IPS-15b (cell line): ENCODE data around the gene PLA2G2A.
A peak's percentile ranks its signal among the peaks of the same experiment; 100 is the strongest.
"Not testable (repeated sequence)": the region's sequence is repeated elsewhere in the genome, so short reads cannot be mapped to it uniquely, and the experiment has no call there.

Experiments
- H3K27me3 ChIP-seq: one replicate; pipeline ENCODE4 v1.6.1; 2013; ENCODE audit warnings: low read length; ENCODE audit not compliant: control insufficient read depth, insufficient read depth
- H3K36me3 ChIP-seq: one replicate; pipeline ENCODE4 v1.6.1; 2013; ENCODE audit warnings: low read length; ENCODE audit not compliant: control insufficient read depth, insufficient read depth
- H3K4me1 ChIP-seq: one replicate; pipeline ENCODE4 v1.6.1; 2013; ENCODE audit warnings: mild to moderate bottlenecking, low read length; ENCODE audit not compliant: control insufficient read depth, insufficient read depth
- H3K4me3 ChIP-seq: one replicate; pipeline ENCODE4 v1.5.1; 2013; ENCODE audit warnings: low read depth, low read length
- H3K9ac ChIP-seq: one replicate; pipeline ENCODE4 v1.6.1; 2013; ENCODE audit warnings: low read depth, mild to moderate bottlenecking, low read length
- H3K9me3 ChIP-seq: one replicate; pipeline ENCODE4 v1.6.1; 2013; ENCODE audit warnings: mild to moderate bottlenecking, low read length; ENCODE audit not compliant: control insufficient read depth, insufficient read depth

The PLA2G2A gene

GRCh38 chr1:19979494-19979977 is at the start of gene PLA2G2A:
Gene PLA2G2A, minus strand, starts transcription at chr1:19979618. Its CDS starts 845 bp downstream, at chr1:19978773.
- Histone ChIP-seq H3K9me3 (no peaks in the 10 kb centered on the region), H3K4me1 (peaks cover 11% of the 10 kb centered on the region), H3K36me3 (no peaks in the 10 kb centered on the region), H3K9ac (no peak within 1 kb of the TSS), H3K4me3 (peak within 1 kb of the TSS; percentile 4), H3K27me3 (no peaks in the 10 kb centered on the region)

GRCh38 chr1:20028726-20029125 is 49.3 kb upstream of the PLA2G2A start:
- H3K4me1 ChIP-seq: no peaks in the 10 kb centered on the region
- no peak overlapping the region for H3K4me3 ChIP-seq

GRCh38 chr1:20028125-20028524 is 48.7 kb upstream of the PLA2G2A start:
- no peaks in the 10 kb centered on the region for H3K36me3 ChIP-seq
- no peak overlapping the region for H3K4me3 ChIP-seq
- no peaks in the 10 kb centered on the region for H3K4me1 ChIP-seq
- no peaks in the 10 kb centered on the region for H3K9me3 ChIP-seq
- H3K27me3 ChIP-seq: no peaks in the 10 kb centered on the region
- no peak overlapping the region for H3K9ac ChIP-seq

More at GRCh38 chr1:20028726-20029125, 49.3 kb upstream of the PLA2G2A start:
- Histone ChIP-seq H3K9me3 (no peaks in the 10 kb centered on the region), H3K27me3 (no peaks in the 10 kb centered on the region), H3K36me3 (no peaks in the 10 kb centered on the region), H3K9ac (no peak overlapping the region)

GRCh38 chr1:20017741-20018140 is 38.3 kb upstream of the PLA2G2A start:
- no peak overlapping the region for H3K9ac ChIP-seq
- H3K4me3 ChIP-seq: no peak overlapping the region
- no peaks in the 10 kb centered on the region for H3K9me3 ChIP-seq
- no peaks in the 10 kb centered on the region for H3K27me3 ChIP-seq
- H3K4me1 ChIP-seq: no peaks in the 10 kb centered on the region
- no peaks in the 10 kb centered on the region for H3K36me3 ChIP-seq

DNA sequence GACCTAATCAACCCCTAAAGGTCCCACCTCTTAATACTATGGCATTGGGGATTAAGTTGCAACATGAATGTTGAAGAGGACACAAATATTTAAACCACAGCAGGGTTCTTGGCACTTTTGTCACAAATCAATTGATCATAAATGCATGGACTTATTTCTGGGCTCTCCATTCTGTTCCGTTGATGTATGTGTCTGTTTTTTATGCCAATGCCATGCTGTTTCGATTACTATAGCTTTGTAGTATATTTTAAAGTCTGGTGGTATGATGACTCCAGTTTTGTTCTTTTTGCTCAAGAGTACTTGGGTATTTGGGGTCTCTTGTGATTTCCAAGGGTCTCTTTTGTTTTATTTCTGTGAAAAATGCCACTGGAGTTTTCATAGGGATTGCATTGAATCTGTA is 34.7 kb upstream of the PLA2G2A start:
- Histone ChIP-seq H3K9me3 (no peaks in the 10 kb centered on the region), H3K27me3 (no peaks in the 10 kb centered on the region)

GRCh38 chr1:20010016-20010415 is 30.6 kb upstream of the PLA2G2A start:
- H3K4me1 ChIP-seq: no peaks in the 10 kb centered on the region
- no peak overlapping the region for H3K9ac ChIP-seq
- no peaks in the 10 kb centered on the region for H3K36me3 ChIP-seq
- H3K4me3 ChIP-seq: no peak overlapping the region
- no peaks in the 10 kb centered on the region for H3K9me3 ChIP-seq
- no peaks in the 10 kb centered on the region for H3K27me3 ChIP-seq

More for the DNA sequence above, 34.7 kb upstream of the PLA2G2A start:
- Histone ChIP-seq H3K4me1 (no peaks in the 10 kb centered on the region), H3K9ac (no peak overlapping the region), H3K4me3 (no peak overlapping the region), H3K36me3 (no peaks in the 10 kb centered on the region)

- no peaks in the 10 kb centered on the region for H3K27me3 ChIP-seq
- no peaks in the 10 kb centered on the region for H3K36me3 ChIP-seq
- H3K4me1 ChIP-seq: no peaks in the 10 kb centered on the region
- no peaks in the 10 kb centered on the region for H3K9me3 ChIP-seq
- H3K4me3 ChIP-seq: no peak overlapping the region
- no peak overlapping the region for H3K9ac ChIP-seq
Observed at GRCh38 chr1:20009212-20009611, 29.8 kb upstream of the PLA2G2A start.

- Histone ChIP-seq H3K4me1 (no peaks in the 10 kb centered on the region), H3K9ac (no peak overlapping the region), H3K4me3 (no peak overlapping the region), H3K36me3 (no peaks in the 10 kb centered on the region), H3K27me3 (no peaks in the 10 kb centered on the region), H3K9me3 (no peaks in the 10 kb centered on the region)
Observed at GRCh38 chr1:20008391-20008841, 29.0 kb upstream of the PLA2G2A start.

GRCh38 chr1:19998823-19999222 is 19.4 kb upstream of the PLA2G2A start:
- not testable (repeated sequence) for H3K27me3 ChIP-seq, H3K4me3 ChIP-seq, H3K4me1 ChIP-seq, H3K9ac ChIP-seq
- Histone ChIP-seq H3K9me3 (peaks cover 17% of the 10 kb centered on the region), H3K36me3 (peaks cover 12% of the 10 kb centered on the region)

- no peaks in the 10 kb centered on the region for H3K27me3 ChIP-seq
- peak overlapping the region; percentile 0 for H3K4me3 ChIP-seq
- H3K36me3 ChIP-seq: peaks cover 6% of the 10 kb centered on the region
- no peak overlapping the region for H3K9ac ChIP-seq
- peaks cover 9% of the 10 kb centered on the region for H3K9me3 ChIP-seq
- H3K4me1 ChIP-seq: peaks cover 20% of the 10 kb centered on the region
Observed at GRCh38 chr1:19990689-19991088, 11.3 kb upstream of the PLA2G2A start.

- peaks cover 20% of the 10 kb centered on the region for H3K4me1 ChIP-seq
- not testable (repeated sequence) for H3K4me3 ChIP-seq, H3K9me3 ChIP-seq, H3K27me3 ChIP-seq, H3K9ac ChIP-seq, H3K36me3 ChIP-seq
Observed at GRCh38 chr1:19990182-19990582, 10.8 kb upstream of the PLA2G2A start.

DNA sequence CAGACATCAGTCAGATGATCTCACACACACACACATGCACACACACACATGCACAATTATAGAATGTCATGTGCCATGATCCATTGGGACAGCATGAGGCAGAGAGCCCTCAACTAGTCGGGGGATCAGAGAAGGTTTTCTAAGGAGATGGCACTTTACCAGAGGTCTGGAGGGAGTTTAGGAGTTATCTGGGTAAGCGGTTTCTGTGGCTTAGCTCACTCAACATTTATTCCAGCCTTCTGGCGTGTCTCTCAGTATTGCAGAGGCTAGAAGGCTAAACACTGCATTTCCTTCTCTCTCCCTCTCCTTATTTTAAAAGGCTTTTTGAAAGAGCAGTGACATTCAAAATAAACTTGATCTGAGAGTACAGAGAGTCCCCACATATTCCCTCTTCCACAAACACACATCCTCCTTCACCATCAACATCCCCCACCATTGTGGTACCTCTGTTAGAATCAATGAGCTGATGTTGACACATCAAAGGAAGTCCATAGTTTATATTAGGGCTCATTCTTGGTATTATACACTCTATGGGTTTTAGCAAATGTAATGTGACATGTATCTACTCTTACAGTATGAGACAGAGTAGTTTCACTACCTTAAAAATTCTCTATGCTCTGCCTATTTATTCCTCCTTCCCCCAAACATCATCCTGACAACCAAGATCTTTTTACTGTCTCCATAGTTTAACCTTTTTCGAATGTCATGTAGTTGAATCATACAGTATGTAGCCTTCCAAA is 9.0 kb upstream of the PLA2G2A start:
- Histone ChIP-seq H3K4me1 (peaks cover 20% of the 10 kb centered on the region), H3K36me3 (no peaks in the 10 kb centered on the region), H3K9ac (no peak overlapping the region), H3K9me3 (no peaks in the 10 kb centered on the region), H3K27me3 (no peaks in the 10 kb centered on the region), H3K4me3 (no peak overlapping the region)
